Lung (tissue), 12 donors: ENCODE results near the gene EMX1. TPM values are rescaled to one million over a fixed set of nuclear protein-coding genes. Genes with fewer than 3 reads are reported as not detected.

Source experiments
- ATAC-seq: fragments of 200-7000 bp; cut with Tn5 transposase; one replicate; pipeline ENCODE4 v1.9.1; 2020; ENCODE audit warnings: moderate number of reproducible peaks; ENCODE audit not compliant: insufficient read depth, low FRiP score
- DNase-seq, 3 donors: peaks; one replicate each; pipeline ENCODE4 v3.0.0-alpha.2; 2013 to 2017
- H3K27ac ChIP-seq, 2 donors: one replicate each; pipeline ENCODE4 v1.5.1; 2013; ENCODE audit warnings: mild to moderate bottlenecking in 2 of 2, moderate library complexity in 2 of 2, control low read depth in 1 of 2, inconsistent platforms in 1 of 2, low read depth in 1 of 2, low read length in 1 of 2
- H3K27me3 ChIP-seq, 3 donors: one replicate each; pipeline ENCODE4 v1.5.1; 2013; ENCODE audit warnings: low read length in 2 of 3; ENCODE audit not compliant: control insufficient read depth in 3 of 3, insufficient read depth in 3 of 3
- H3K36me3 ChIP-seq, 4 donors: one replicate each; pipeline ENCODE4 v1.5.1; 2013; ENCODE audit warnings: low read length in 4 of 4, mild to moderate bottlenecking in 1 of 4, moderate library complexity in 1 of 4; ENCODE audit not compliant: control insufficient read depth in 4 of 4, insufficient read depth in 4 of 4
- H3K4me1 ChIP-seq, 5 donors: one replicate each; pipeline ENCODE4 v1.5.1; 2013; ENCODE audit warnings: low read length in 5 of 5, mild to moderate bottlenecking in 2 of 5, moderate library complexity in 1 of 5; ENCODE audit not compliant: control insufficient read depth in 5 of 5, insufficient read depth in 5 of 5
- H3K4me3 ChIP-seq: one replicate; pipeline ENCODE4 v1.5.1; 2013; ENCODE audit warnings: mild to moderate bottlenecking, control low read depth, moderate library complexity
- H3K9ac ChIP-seq, 2 donors: one replicate each; pipeline ENCODE4 v1.5.1; 2013; ENCODE audit warnings: low read length in 2 of 2, control low read depth in 1 of 2; ENCODE audit not compliant: insufficient read depth in 1 of 2
- H3K9me3 ChIP-seq, 4 donors: one replicate each; pipeline ENCODE4 v1.5.1; 2013; ENCODE audit warnings: low read length in 3 of 4, mild to moderate bottlenecking in 1 of 4, moderate library complexity in 1 of 4; ENCODE audit not compliant: control insufficient read depth in 4 of 4, insufficient read depth in 3 of 4
- CTCF ChIP-seq: IDR thresholded peaks from 2 replicates; pipeline ENCODE4 v1.5.1; 2012; ENCODE audit warnings: mild to moderate bottlenecking; ENCODE audit errors: control extremely low read depth, extremely low read depth
- WGBS, 2 donors: extraction: QIAGEN DNeasy Blood & Tissue Kit; methylation state at CpG; one replicate each; pipeline ENCODE4 v1.1.7; 2013; 5-methylcytosine and 5-hydroxymethylcytosine counted together
- polyA plus RNA-seq, 2 donors: library from polyadenylated mRNA; stranded (reverse); fragments of 200-250 nt; gene quantifications; one replicate each; pipeline ENCODE4 v1.2.1, GENCODE V29; 2013
- total RNA-seq, 2 donors: library from RNA; depleted of rRNA in 1 of 2; stranded (reverse); fragments of >200 nt in 1 of 2; gene quantifications; one replicate each; pipeline ENCODE4 v1.2.1, GENCODE V29; 2014 to 2021
- donor health status: control.
- donor health status: control.
- donor health status: Bipolar disorder and iron deficiency.
- donor health status: healthy.
- donor health status: DM: yes; HTN: yes; CAD: no.

EMX1 gene
- total and polyA plus RNA-seq, 4 donors: 0.02 to 0.12 TPM; not detected in 2

- H3K4me1 ChIP-seq: peaks cover 0 to 5% (median 0%) of the 10 kb centered on the region in 5 donors
- ATAC-seq (no peak), DNase-seq (no peak)
- 90 to 93% methylated on average over 5 of the region's 5 CpGs for WGBS, 2 donors
- H3K36me3 ChIP-seq: no peaks in the 10 kb centered on the region
- TF ChIP-seq CTCF: no peak
- no peak overlapping the region for H3K4me3 ChIP-seq
- H3K27me3 ChIP-seq: peaks cover 0 to 24% (median 21%) of the 10 kb centered on the region in 3 donors
- no peaks in the 10 kb centered on the region for H3K9me3 ChIP-seq
- no peak overlapping the region for H3K27ac ChIP-seq
- no peak overlapping the region for H3K9ac ChIP-seq
These were observed 15.9 kb downstream of the EMX1 start for GRCh38 chr2:72933207-72933606.

- 88 to 90% methylated on average over 12 of the region's 12 CpGs for WGBS, 2 donors
- H3K4me3 ChIP-seq: no peak overlapping the region
- H3K9me3 ChIP-seq: no peaks in the 10 kb centered on the region
- no peak for TF ChIP-seq CTCF
- no peaks in the 10 kb centered on the region for H3K36me3 ChIP-seq
- ATAC-seq (no peak), DNase-seq (no peak)
- H3K4me1 ChIP-seq: peaks cover 0 to 5% (median 0%) of the 10 kb centered on the region in 5 donors
- peaks cover 0 to 19% (median 16%) of the 10 kb centered on the region in 3 donors for H3K27me3 ChIP-seq
- no peak overlapping the region for H3K9ac ChIP-seq
- no peak overlapping the region for H3K27ac ChIP-seq
These were observed 16.4 kb downstream of the EMX1 start for GRCh38 chr2:72933646-72934151.

- Histone ChIP-seq H3K27ac (no peak overlapping the region), H3K4me1 (peaks cover 0 to 5% (median 0%) of the 10 kb centered on the region in 5 donors), H3K9me3 (no peaks in the 10 kb centered on the region), H3K36me3 (no peaks in the 10 kb centered on the region), H3K4me3 (no peak overlapping the region), H3K9ac (no peak overlapping the region), H3K27me3 (peaks cover 0 to 7% (median 5%) of the 10 kb centered on the region in 3 donors)
- 80 to 83% methylated on average over 14 of the region's 14 CpGs for WGBS, 2 donors
- ATAC-seq: no peak
- no peak for TF ChIP-seq CTCF
- no peak for DNase-seq
These were observed 17.6 kb downstream of the EMX1 start for GRCh38 chr2:72934683-72935610.
